ENCODE results near the gene MMP25. TPM values are rescaled to one million over a fixed set of nuclear protein-coding genes. Genes with fewer than 3 reads are reported as not detected.
"Not testable (repeated sequence)": the region's sequence is repeated elsewhere in the genome, so short reads cannot be mapped to it uniquely, and the experiment has no call there.

MMP25 gene
- total RNA-seq, 4 donors from 2014 or later = 0.49 to 1.6 (median 0.70) TPM

DNA sequence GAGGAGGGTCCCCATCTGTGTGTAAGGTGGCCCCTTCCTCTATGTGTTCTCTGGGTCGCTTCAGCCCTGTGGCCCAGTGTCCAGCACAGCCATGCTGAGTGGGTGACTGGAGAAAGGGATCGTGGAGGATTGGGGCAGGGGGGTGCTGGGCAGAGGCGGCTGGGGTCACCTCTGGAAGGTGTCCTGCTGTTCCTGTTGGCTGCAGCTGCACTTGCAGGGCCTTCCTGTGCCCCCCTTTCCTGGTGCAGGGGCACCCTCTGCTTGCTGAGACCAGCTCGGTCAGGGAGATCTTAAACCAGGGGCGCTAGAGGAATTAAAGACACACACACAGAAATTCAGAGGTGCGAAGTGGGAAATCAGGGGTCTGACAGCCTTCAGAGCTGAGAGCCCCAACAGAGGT is 30.2 kb downstream of the MMP25 start:
- Histone ChIP-seq H3K27me3 (no peaks in the 10 kb centered on the region), H3K9me3 (no peaks in the 10 kb centered on the region), H3K27ac (no peak overlapping the region), H3K4me3 (replicated peaks in 1 of 3) (no peak overlapping the region), H3K36me3 (no peaks in the 10 kb centered on the region), H3K4me1 (no peaks in the 10 kb centered on the region)
- intact Hi-C loops (cut with DNase I) = no loop called here
- WGBS, 2 donors = 85 to 93% methylated on average over 6 of the region's 6 CpGs
- DNase-seq = no peak
- TF ChIP-seq, protein P1, sequence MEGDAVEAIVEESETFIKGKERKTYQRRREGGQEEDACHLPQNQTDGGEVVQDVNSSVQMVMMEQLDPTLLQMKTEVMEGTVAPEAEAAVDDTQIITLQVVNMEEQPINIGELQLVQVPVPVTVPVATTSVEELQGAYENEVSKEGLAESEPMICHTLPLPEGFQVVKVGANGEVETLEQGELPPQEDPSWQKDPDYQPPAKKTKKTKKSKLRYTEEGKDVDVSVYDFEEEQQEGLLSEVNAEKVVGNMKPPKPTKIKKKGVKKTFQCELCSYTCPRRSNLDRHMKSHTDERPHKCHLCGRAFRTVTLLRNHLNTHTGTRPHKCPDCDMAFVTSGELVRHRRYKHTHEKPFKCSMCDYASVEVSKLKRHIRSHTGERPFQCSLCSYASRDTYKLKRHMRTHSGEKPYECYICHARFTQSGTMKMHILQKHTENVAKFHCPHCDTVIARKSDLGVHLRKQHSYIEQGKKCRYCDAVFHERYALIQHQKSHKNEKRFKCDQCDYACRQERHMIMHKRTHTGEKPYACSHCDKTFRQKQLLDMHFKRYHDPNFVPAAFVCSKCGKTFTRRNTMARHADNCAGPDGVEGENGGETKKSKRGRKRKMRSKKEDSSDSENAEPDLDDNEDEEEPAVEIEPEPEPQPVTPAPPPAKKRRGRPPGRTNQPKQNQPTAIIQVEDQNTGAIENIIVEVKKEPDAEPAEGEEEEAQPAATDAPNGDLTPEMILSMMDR (IDR thresholded peaks at IDR 0.05) = no peak

DNA sequence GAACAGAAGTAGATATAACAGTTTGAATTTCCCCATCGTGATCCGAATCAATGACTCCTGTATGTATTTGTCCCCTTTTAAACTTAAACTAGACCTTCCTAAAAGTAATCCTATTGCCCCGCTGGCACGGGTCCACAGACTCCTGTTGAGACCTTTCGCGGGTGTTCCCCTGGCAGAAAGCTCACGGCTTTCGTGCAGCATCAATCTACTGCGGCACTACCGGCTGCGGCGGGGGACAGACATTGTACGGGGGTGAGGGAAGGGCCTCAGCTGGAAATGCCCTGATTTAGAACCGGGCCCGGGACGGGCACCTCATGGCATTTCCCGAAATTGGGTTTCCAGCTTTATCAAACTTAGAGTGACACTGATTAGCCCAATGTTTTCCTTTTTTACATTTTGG is 33.7 kb downstream of the MMP25 start:
- intact Hi-C loops (cut with DNase I) = no loop called here
- no peaks in the 10 kb centered on the region for H3K9me3 ChIP-seq
- TF ChIP-seq, protein P1 (IDR thresholded peaks at IDR 0.05) = no peak
- TF ChIP-seq POLR2A (IDR thresholded peaks at IDR 0.05) = no peak
- no peaks in the 10 kb centered on the region for H3K36me3 ChIP-seq
- H3K4me1 ChIP-seq = no peaks in the 10 kb centered on the region
- no peak overlapping the region for H3K27ac ChIP-seq
- WGBS, 2 donors = 91 to 93% methylated on average over 17 of the region's 17 CpGs
- DNase-seq = no peak
- no peak overlapping the region for H3K4me3 ChIP-seq (replicated peaks in 1 of 3)
- H3K27me3 ChIP-seq = no peaks in the 10 kb centered on the region

DNA sequence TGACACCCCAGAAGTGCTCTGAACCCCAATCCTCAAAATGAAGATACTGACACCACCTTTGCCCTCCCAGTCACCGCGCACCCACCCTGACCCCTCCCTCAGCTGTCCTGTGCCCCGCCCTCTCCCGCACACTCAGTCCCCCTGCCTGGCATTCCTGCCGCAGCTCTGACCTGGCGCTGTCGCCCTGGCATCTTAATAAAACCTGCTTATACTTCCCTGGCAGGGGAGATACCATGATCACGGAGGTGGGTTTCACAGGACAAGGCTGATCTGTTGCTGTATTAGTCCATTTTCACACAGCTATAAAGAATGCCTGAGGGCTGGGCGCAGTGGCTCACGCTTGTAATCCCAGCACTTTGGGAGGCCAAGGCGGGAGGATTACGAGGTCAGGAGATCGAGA is 35.6 kb downstream of the MMP25 start:
- DNase-seq = not testable (repeated sequence)

DNA sequence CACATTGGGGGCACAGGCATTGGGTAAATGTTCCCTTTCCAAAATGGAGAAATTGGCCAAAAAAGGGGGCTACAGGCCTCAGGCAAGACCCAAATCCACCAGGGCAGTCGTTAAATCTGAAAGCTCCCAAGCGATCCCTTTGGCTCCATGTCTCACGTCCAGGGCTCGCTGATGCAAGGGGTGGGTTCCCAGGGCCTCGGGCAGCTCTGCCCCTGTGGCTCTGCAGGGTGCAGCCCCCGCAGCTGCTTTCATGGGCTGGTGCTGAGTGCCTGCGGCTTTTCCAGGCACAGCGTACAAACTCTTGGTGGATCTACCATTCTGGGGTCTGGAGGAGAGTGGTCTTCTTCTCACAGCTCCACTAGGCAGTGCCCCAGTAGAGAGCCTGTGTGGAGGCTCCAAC is 37.0 kb downstream of the MMP25 start:
- H3K27me3 ChIP-seq; H3K36me3 ChIP-seq; DNase-seq; H3K9me3 ChIP-seq; H3K4me3 ChIP-seq (replicated peaks in 1 of 3); intact Hi-C loops (cut with DNase I); H3K27ac ChIP-seq: not testable (repeated sequence)
- H3K4me1 ChIP-seq = peaks cover 5 to 10% of the 10 kb centered on the region in 2 donors
- WGBS, 2 donors = 92 to 97% methylated on average over 3 to 8 of the region's 8 CpGs

More for the DNA sequence above, 35.6 kb downstream of the MMP25 start:
- intact Hi-C loops (cut with DNase I); H3K27me3 ChIP-seq; H3K27ac ChIP-seq; H3K9me3 ChIP-seq; H3K4me1 ChIP-seq; H3K36me3 ChIP-seq; H3K4me3 ChIP-seq (replicated peaks in 1 of 3): not testable (repeated sequence)
- WGBS, 2 donors = 94 to 96% methylated on average over 11 to 13 of the region's 13 CpGs

DNA sequence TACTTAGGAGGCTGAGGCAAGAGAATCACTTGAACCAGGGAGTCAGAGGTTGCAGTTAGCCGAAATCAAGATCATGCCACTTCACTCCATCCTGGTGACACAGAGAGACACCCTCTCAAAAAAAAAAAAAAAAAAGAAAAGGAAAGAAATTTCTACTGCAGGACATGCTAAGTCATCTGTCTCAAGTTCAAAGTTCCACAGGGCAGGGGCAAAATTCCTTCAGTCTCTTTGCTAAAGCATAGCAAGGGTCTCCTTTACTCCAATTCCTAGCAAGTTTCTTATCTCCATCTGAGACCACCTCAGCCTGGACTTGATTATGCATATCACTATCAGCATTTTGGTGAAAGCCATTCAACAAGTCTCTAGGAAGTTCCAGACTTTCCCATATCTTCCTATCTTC is 38.1 kb downstream of the MMP25 start:
- no peaks in the 10 kb centered on the region for H3K9me3 ChIP-seq
- TF ChIP-seq, protein P1 (IDR thresholded peaks at IDR 0.05) = no peak
- TF ChIP-seq POLR2A (IDR thresholded peaks at IDR 0.05) = no peak
- 84 to 89% methylated on average over 1 of the region's 1 CpG for WGBS, 2 donors

DNA sequence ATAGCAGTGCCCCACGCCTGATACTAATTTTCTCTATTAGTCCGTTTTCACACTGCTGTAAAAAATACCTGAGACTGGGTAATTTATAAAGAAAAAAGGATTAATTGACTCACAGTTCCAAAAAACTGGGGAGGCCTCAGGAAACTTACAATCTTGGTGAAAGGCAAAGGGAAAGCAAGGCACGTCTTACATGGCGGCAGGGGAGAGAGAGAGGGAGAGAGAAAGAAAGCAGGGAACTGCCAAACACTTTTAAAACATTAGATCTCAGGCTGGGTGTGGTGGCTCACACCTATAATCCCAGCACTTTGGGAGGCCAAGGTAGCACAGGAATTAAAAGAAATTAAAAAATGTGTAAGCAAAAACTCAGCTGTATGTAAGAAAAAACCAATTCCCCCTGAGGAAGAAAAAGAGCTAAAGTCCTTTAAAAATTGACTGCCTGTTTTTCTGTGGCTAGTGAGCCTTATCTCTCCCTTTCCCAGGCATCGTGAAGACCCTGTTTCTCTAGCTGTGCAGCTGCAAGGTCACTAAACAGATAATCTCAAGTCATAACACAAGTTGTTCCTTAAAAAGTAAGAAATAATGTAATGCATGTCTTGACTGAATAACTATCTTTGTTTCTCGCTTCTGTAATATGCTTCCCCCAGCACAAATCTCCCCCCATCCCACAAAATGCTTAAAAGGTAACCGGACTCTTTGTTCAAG is 38.8 kb downstream of the MMP25 start:
- intact Hi-C loops (cut with DNase I) = no loop called here
- peaks cover 7 to 17% of the 10 kb centered on the region in 2 donors for H3K4me1 ChIP-seq
- H3K9me3 ChIP-seq = no peaks in the 10 kb centered on the region
- no peak overlapping the region for H3K27ac ChIP-seq
- DNase-seq = no peak
- H3K36me3 ChIP-seq = no peaks in the 10 kb centered on the region
- no peaks in the 10 kb centered on the region for H3K27me3 ChIP-seq
- no peak overlapping the region for H3K4me3 ChIP-seq (replicated peaks in 1 of 3)
- 88 to 92% methylated on average over 7 of the region's 7 CpGs for WGBS, 2 donors
- TF ChIP-seq, protein P1 (IDR thresholded peaks at IDR 0.05) = no peak
- no peak for TF ChIP-seq POLR2A (IDR thresholded peaks at IDR 0.05)

More for the DNA sequence above, 38.1 kb downstream of the MMP25 start:
- DNase-seq = no peak
- Histone ChIP-seq H3K36me3 (no peaks in the 10 kb centered on the region), H3K27me3 (no peaks in the 10 kb centered on the region), H3K4me3 (replicated peaks in 1 of 3) (no peak overlapping the region), H3K27ac (no peak overlapping the region), H3K4me1 (peaks cover 7 to 17% of the 10 kb centered on the region in 2 donors)
- intact Hi-C loops (cut with DNase I) = no loop called here
